Trophoblast cell (in vitro differentiated cells and primary cell): ENCODE data around the gene REV1.

Source experiments
- DNase-seq, 2 donors: peaks; one replicate each; pipeline ENCODE4 v3.0.0-alpha.2; 2016
- H2AFZ ChIP-seq: 2 replicates; pipeline ENCODE4 v1.6.1; 2013; ENCODE audit warnings: low read length, moderate library complexity, mild to moderate bottlenecking; ENCODE audit not compliant: insufficient read depth, poor library complexity
- H2AK5ac ChIP-seq: 2 replicates; pipeline ENCODE4 v1.6.1; 2013; ENCODE audit warnings: mild to moderate bottlenecking, low read length
- H2BK120ac ChIP-seq: 2 replicates; pipeline ENCODE4 v1.6.1; 2013; ENCODE audit warnings: low read length, mild to moderate bottlenecking, moderate library complexity; ENCODE audit not compliant: insufficient read depth, poor library complexity
- H2BK12ac ChIP-seq: 2 replicates; pipeline ENCODE4 v1.6.1; 2013; ENCODE audit warnings: mild to moderate bottlenecking, low read length, moderate library complexity
- H2BK5ac ChIP-seq: 2 replicates; pipeline ENCODE4 v1.6.1; 2013; ENCODE audit warnings: low read length, low read depth, moderate library complexity, mild to moderate bottlenecking; ENCODE audit not compliant: poor library complexity
- H3K14ac ChIP-seq: 2 replicates; pipeline ENCODE4 v1.6.1; 2013; ENCODE audit warnings: mild to moderate bottlenecking, low read length
- H3K18ac ChIP-seq: 2 replicates; pipeline ENCODE4 v1.6.1; 2013; ENCODE audit warnings: mild to moderate bottlenecking, low read length
- H3K23ac ChIP-seq: 2 replicates; pipeline ENCODE4 v1.6.1; 2013; ENCODE audit warnings: low read length
- H3K27ac ChIP-seq: 2 replicates; pipeline ENCODE4 v1.5.1; 2013; ENCODE audit warnings: low read depth, mild to moderate bottlenecking, inconsistent platforms, low read length, moderate library complexity
- H3K27me3 ChIP-seq: 2 replicates; pipeline ENCODE4 v1.6.1; 2013; ENCODE audit warnings: inconsistent platforms, mild to moderate bottlenecking, low read length, moderate library complexity; ENCODE audit not compliant: insufficient read depth
- H3K36me3 ChIP-seq, 2 experiments: 1 replicate in 1 of 2; 2 replicates in 1 of 2; pipeline ENCODE4 v1.6.1; 2013; ENCODE audit warnings: low read length in 2 of 2, mild to moderate bottlenecking in 2 of 2, moderate library complexity in 1 of 2; ENCODE audit not compliant: insufficient read depth in 2 of 2, control insufficient read depth in 1 of 2
- H3K4ac ChIP-seq: 2 replicates; pipeline ENCODE4 v1.6.1; 2013; ENCODE audit warnings: low read depth, mild to moderate bottlenecking, low read length, moderate library complexity
- H3K4me1 ChIP-seq, 2 experiments: 1 replicate in 1 of 2; 2 replicates in 1 of 2; pipeline ENCODE4 v1.6.1; 2013; ENCODE audit warnings: low read length in 2 of 2, mild to moderate bottlenecking in 2 of 2, moderate library complexity in 1 of 2; ENCODE audit not compliant: insufficient read depth in 2 of 2, control insufficient read depth in 1 of 2
- H3K4me2 ChIP-seq: 2 replicates; pipeline ENCODE4 v1.6.1; 2013; ENCODE audit warnings: inconsistent platforms, mild to moderate bottlenecking, low read length, moderate library complexity
- H3K4me3 ChIP-seq: 2 replicates; pipeline ENCODE4 v1.5.1; 2013; ENCODE audit warnings: mild to moderate bottlenecking, low read depth, low read length, inconsistent platforms
- H3K79me1 ChIP-seq: one replicate; pipeline ENCODE4 v1.6.1; 2013; ENCODE audit warnings: low read length
- H3K79me2 ChIP-seq: 2 replicates; pipeline ENCODE4 v1.6.1; 2013; ENCODE audit warnings: low read length, mild to moderate bottlenecking; ENCODE audit not compliant: control insufficient read depth, insufficient read depth, poor library complexity
- H3K9ac ChIP-seq: 2 replicates; pipeline ENCODE4 v1.6.1; 2013; ENCODE audit warnings: mild to moderate bottlenecking, low read length
- H3K9me3 ChIP-seq: 2 replicates; pipeline ENCODE4 v1.6.1; 2013; ENCODE audit warnings: low read depth, mild to moderate bottlenecking, control low read depth, inconsistent platforms, low read length; ENCODE audit not compliant: insufficient read depth
- H4K12ac ChIP-seq: 2 replicates; pipeline ENCODE4 v1.6.1; 2013; ENCODE audit warnings: low read depth, mild to moderate bottlenecking, low read length, moderate library complexity
- H4K8ac ChIP-seq: 2 replicates; pipeline ENCODE4 v1.6.1; 2013; ENCODE audit warnings: low read depth, mild to moderate bottlenecking, low read length, moderate library complexity
- H4K91ac ChIP-seq: one replicate; pipeline ENCODE4 v1.6.1; 2013; ENCODE audit warnings: low read depth, mild to moderate bottlenecking, low read length, moderate library complexity
- WGBS: extraction: QIAGEN DNeasy Blood & Tissue Kit; methylation state at CpG from one replicate; pipeline ENCODE4 v1.1.7; 2013; ENCODE audit warnings: missing lambda C conversion rate; ENCODE audit not compliant: insufficient read length, insufficient coverage; ENCODE audit errors: extremely low coverage; 5-methylcytosine and 5-hydroxymethylcytosine counted together

Gene REV1

GRCh38 chr2:99485411-99485810, 4.4 kb downstream of the REV1 start:
- no peak overlapping the region for H3K27ac ChIP-seq
- H3K4me2 ChIP-seq = no peak overlapping the region
- H4K8ac ChIP-seq = no peak overlapping the region
- no peaks in the 10 kb centered on the region for H3K27me3 ChIP-seq
- H3K14ac ChIP-seq = no peak overlapping the region
- no peak overlapping the region for H3K9ac ChIP-seq
- no peak overlapping the region for H3K4me3 ChIP-seq
- no peak overlapping the region for H3K18ac ChIP-seq
- H3K4ac ChIP-seq = no peak overlapping the region
- no peaks in the 10 kb centered on the region for H3K36me3 ChIP-seq
- peak overlapping the region; percentile 24 for H2BK5ac ChIP-seq
- WGBS = no CpG with 5 or more reads among the region's 3 CpGs
- no peak overlapping the region for H2AK5ac ChIP-seq
- no peak overlapping the region for H3K23ac ChIP-seq
- peaks cover 15% of the 10 kb centered on the region for H3K79me2 ChIP-seq
- no peak overlapping the region for H2BK12ac ChIP-seq
- no peak overlapping the region for H2AFZ ChIP-seq
- peaks cover 0 to 7% of the 10 kb centered on the region in 2 experiments for H3K4me1 ChIP-seq
- DNase-seq = no peak
- H2BK120ac ChIP-seq = no peak overlapping the region
- H4K91ac ChIP-seq = no peak overlapping the region
- no peak overlapping the region for H4K12ac ChIP-seq
- peaks cover 12% of the 10 kb centered on the region for H3K79me1 ChIP-seq
- no peaks in the 10 kb centered on the region for H3K9me3 ChIP-seq

- Histone ChIP-seq H3K4me3 (no peak overlapping the region), H3K79me1 (peaks cover 4% of the 10 kb centered on the region), H4K8ac (no peak overlapping the region), H2BK12ac (no peak overlapping the region), H2BK120ac (no peak overlapping the region), H3K4me1 (peaks cover 0 to 7% of the 10 kb centered on the region in 2 experiments), H3K79me2 (peaks cover 12% of the 10 kb centered on the region), H3K9ac (no peak overlapping the region), H3K4ac (peak overlapping the region; percentile 10), H3K14ac (no peak overlapping the region), H3K18ac (no peak overlapping the region), H3K36me3 (peaks cover 0 to 3% of the 10 kb centered on the region in 2 experiments), H4K12ac (no peak overlapping the region), H4K91ac (no peak overlapping the region), H3K9me3 (no peaks in the 10 kb centered on the region), H3K23ac (no peak overlapping the region), H2BK5ac (no peak overlapping the region), H2AK5ac (no peak overlapping the region), H3K27me3 (no peaks in the 10 kb centered on the region), H3K4me2 (no peak overlapping the region), H2AFZ (no peak overlapping the region), H3K27ac (no peak overlapping the region)
- DNase-seq = no peak
- WGBS = no CpG with 5 or more reads among the region's 2 CpGs
Measured at GRCh38 chr2:99484205-99484604, 5.6 kb downstream of the REV1 start.

- Histone ChIP-seq H3K9me3 (no peaks in the 10 kb centered on the region), H4K91ac (no peak overlapping the region), H2BK12ac (no peak overlapping the region), H3K79me2 (peaks cover 14% of the 10 kb centered on the region), H4K12ac (no peak overlapping the region), H3K9ac (no peak overlapping the region), H3K4me3 (no peak overlapping the region), H2BK120ac (no peak overlapping the region), H3K79me1 (no peaks in the 10 kb centered on the region), H2BK5ac (no peak overlapping the region), H3K27me3 (no peaks in the 10 kb centered on the region), H3K14ac (no peak overlapping the region), H3K4me2 (no peak overlapping the region), H3K4ac (peak overlapping the region; percentile 96), H4K8ac (no peak overlapping the region), H3K18ac (no peak overlapping the region), H3K4me1 (peaks cover 0 to 7% of the 10 kb centered on the region in 2 experiments), H3K27ac (no peak overlapping the region), H2AK5ac (no peak overlapping the region), H3K23ac (no peak overlapping the region), H3K36me3 (peaks cover 0 to 3% of the 10 kb centered on the region in 2 experiments), H2AFZ (no peak overlapping the region)
- no peak for DNase-seq
- no CpG with 5 or more reads among the region's 1 CpG for WGBS
Measured at GRCh38 chr2:99481941-99482340, 7.9 kb downstream of the REV1 start.

- no peak overlapping the region for H3K4me3 ChIP-seq
- H3K27me3 ChIP-seq = no peaks in the 10 kb centered on the region
- H2BK5ac ChIP-seq = no peak overlapping the region
- peak overlapping the region; percentile 96 for H3K4ac ChIP-seq
- no peak overlapping the region for H2AFZ ChIP-seq
- no peak overlapping the region for H2AK5ac ChIP-seq
- H3K4me1 ChIP-seq = peaks cover 0 to 7% of the 10 kb centered on the region in 2 experiments
- H3K9me3 ChIP-seq = no peaks in the 10 kb centered on the region
- no peak overlapping the region for H3K27ac ChIP-seq
- no peak overlapping the region for H4K8ac ChIP-seq
- H3K36me3 ChIP-seq = peaks cover 0 to 3% of the 10 kb centered on the region in 2 experiments
- no peak overlapping the region for H2BK12ac ChIP-seq
- no peak for DNase-seq
- no peaks in the 10 kb centered on the region for H3K79me1 ChIP-seq
- no peak overlapping the region for H4K91ac ChIP-seq
- no peak overlapping the region for H2BK120ac ChIP-seq
- WGBS = no CpG with 5 or more reads among the region's 2 CpGs
- H3K14ac ChIP-seq = no peak overlapping the region
- H3K23ac ChIP-seq = no peak overlapping the region
- H4K12ac ChIP-seq = no peak overlapping the region
- no peak overlapping the region for H3K18ac ChIP-seq
- no peak overlapping the region for H3K4me2 ChIP-seq
- H3K9ac ChIP-seq = no peak overlapping the region
- peaks cover 16% of the 10 kb centered on the region for H3K79me2 ChIP-seq
Measured at GRCh38 chr2:99481527-99481926, 8.3 kb downstream of the REV1 start.
